ENCODE results near the gene SAFB. TPM values are rescaled to one million over a fixed set of nuclear protein-coding genes. Genes with fewer than 3 reads are reported as not detected.

Gene SAFB
- total RNA-seq, 3 donors from 2014 or later: 169 to 191 (median 186) TPM

DNA sequence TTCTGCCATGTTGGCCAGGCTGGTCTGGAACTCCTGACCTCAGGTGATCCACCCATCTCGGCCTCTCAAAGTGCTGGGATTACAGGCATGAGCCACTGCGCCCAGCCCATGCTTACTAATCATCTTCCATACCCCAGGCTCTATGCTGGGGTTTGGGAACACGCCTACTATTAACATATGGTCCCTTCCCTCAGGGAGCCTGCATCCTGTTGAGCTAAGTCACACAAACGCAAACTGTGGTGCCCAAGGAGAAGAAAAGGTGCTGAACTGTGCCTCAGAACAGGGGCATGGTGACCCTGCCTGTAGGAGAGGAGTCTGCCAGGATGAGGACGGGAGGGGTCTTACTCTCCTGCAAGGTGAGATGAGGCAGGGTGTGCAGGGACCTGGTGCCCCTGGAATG lies 51.8 kb downstream of the SAFB start:
- H3K27me3 Mint-ChIP-seq (ENCODE audit: low read depth): no peaks in the 10 kb centered on the region
- H3K4me1 Mint-ChIP-seq (ENCODE audit: low read depth): peaks cover 6% of the 10 kb centered on the region
- peaks cover 4% of the 10 kb centered on the region for H3K36me3 Mint-ChIP-seq (ENCODE audit: insufficient read depth)
- no peak overlapping the region for H3K4me3 Mint-ChIP-seq
- no peaks in the 10 kb centered on the region for H3K9me3 Mint-ChIP-seq
- DNase-seq (no peak), ATAC-seq (no peak)

DNA sequence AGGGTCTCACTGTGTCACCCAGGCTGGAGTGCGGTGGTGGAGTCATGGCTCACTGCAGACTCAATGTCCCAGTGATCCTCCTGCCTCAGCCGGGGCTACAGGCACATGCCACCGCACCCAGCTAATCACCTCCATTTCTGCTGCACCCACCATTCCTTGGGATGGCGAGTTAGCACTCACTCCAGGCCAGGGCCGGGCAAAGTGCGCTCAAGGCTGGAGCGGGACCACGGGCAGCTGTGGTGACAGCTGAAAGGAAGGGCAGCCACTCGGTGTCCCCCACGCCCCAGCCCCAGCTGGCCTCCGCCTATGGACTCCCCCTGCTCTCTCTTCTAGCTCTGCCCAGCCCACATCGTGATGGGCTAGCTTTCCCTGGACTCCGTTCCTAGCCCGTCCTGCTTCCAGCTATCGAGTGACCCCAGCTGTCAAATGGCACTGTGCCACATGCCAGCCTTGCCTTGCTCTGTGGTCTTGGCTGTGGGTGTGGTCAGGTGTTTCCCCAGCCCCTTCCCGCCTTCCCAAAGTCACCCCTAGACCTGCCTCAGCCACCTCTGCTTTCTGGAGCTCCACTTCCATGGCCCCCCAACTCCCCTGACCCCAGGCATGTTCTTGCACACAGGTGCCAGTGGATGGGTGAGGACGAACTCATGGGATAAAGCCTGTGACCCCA lies 53.4 kb downstream of the SAFB start:
- ATAC-seq (no peak), DNase-seq (no peak)
- Mint-ChIP-seq H3K4me1 (ENCODE audit: low read depth) (peaks cover 10% of the 10 kb centered on the region), H3K4me3 (no peak overlapping the region), H3K36me3 (ENCODE audit: insufficient read depth) (peaks cover 4% of the 10 kb centered on the region), H3K9me3 (no peaks in the 10 kb centered on the region), H3K27me3 (ENCODE audit: low read depth) (no peaks in the 10 kb centered on the region)

DNA sequence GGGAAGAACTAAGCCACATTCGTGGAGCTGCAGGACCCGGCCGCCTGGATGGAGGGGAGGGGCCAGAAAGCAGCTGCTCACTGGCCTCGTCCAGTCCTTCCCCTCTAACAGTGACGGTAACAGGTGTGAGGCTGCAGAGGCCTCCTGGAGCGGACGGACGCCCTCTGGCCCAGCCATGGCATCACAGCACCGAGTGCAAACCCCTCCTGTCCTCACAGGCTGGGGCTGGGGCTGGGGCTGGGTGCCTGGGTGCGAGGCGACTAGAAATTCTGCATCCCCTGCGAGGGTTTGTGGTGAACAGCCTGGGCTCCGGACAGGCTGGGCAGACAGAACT lies 53.9 kb downstream of the SAFB start:
- no peak for ATAC-seq
- H3K9me3 Mint-ChIP-seq: no peaks in the 10 kb centered on the region
- no peak overlapping the region for H3K4me3 Mint-ChIP-seq
- peaks cover 15% of the 10 kb centered on the region for H3K4me1 Mint-ChIP-seq (ENCODE audit: low read depth)
- H3K27me3 Mint-ChIP-seq (ENCODE audit: low read depth): no peaks in the 10 kb centered on the region
- H3K36me3 Mint-ChIP-seq (ENCODE audit: insufficient read depth): peaks cover 4% of the 10 kb centered on the region
- no peak for DNase-seq

DNA sequence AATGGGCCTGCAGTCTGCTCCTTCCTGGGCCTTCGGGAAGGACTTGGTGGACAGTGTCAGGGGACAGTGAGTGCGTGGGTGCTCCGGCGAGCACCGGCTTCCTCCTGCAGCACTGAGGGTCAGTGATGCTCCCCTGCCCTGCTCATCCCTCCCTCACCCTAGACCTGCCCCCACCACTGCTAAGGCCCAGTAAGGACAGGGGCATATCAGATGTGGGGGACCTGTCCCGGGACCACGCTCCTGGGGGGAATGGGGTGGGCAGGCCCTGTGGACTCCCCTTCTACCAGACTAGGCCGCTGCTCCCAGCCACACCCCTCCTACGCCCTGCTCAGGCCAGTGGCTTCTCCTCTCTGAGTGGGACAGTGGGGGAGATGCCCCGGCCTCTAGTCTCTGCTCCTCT lies 54.3 kb downstream of the SAFB start:
- Mint-ChIP-seq H3K27me3 (ENCODE audit: low read depth) (no peaks in the 10 kb centered on the region), H3K9me3 (no peaks in the 10 kb centered on the region), H3K4me3 (no peak overlapping the region), H3K36me3 (ENCODE audit: insufficient read depth) (peaks cover 4% of the 10 kb centered on the region), H3K4me1 (ENCODE audit: low read depth) (peaks cover 19% of the 10 kb centered on the region)
- DNase-seq (no peak), ATAC-seq (no peak)

DNA sequence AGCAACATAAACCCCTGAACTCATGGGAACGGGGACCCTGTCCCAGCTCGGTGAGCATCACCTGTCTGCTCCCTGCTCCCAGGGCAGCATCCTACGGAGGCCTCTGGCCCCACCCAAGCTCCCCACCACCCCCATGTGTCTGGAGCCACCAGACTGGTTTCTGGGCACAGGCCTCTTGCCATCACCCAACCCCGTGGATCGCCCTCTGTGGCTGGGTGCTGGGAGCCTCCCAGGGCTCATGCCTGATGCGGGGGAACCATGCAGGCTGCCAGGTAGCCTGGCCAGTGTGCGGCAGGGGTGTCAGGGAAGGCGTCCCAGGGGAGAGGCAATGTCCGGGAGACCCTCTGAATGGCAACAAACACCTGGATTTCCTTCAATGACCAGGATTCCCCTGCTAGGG lies 54.7 kb downstream of the SAFB start:
- ATAC-seq: no peak
- no peak overlapping the region for H3K4me3 Mint-ChIP-seq

GRCh38 chr19:5678071-5678718 lies 55.3 kb downstream of the SAFB start:
- Mint-ChIP-seq H3K4me3 (no peak overlapping the region), H3K36me3 (ENCODE audit: insufficient read depth) (peaks cover 4% of the 10 kb centered on the region), H3K9me3 (no peaks in the 10 kb centered on the region), H3K27me3 (ENCODE audit: low read depth) (no peaks in the 10 kb centered on the region), H3K4me1 (ENCODE audit: low read depth) (peaks cover 23% of the 10 kb centered on the region)
- ATAC-seq: no peak
- DNase-seq: no peak

More for the DNA sequence above, 54.7 kb downstream of the SAFB start:
- Mint-ChIP-seq H3K4me1 (ENCODE audit: low read depth) (peaks cover 22% of the 10 kb centered on the region), H3K36me3 (ENCODE audit: insufficient read depth) (peaks cover 4% of the 10 kb centered on the region), H3K9me3 (no peaks in the 10 kb centered on the region), H3K27me3 (ENCODE audit: low read depth) (no peaks in the 10 kb centered on the region)
- DNase-seq: no peak

- H3K9me3 Mint-ChIP-seq: no peaks in the 10 kb centered on the region
- H3K27me3 Mint-ChIP-seq (ENCODE audit: low read depth): no peaks in the 10 kb centered on the region
- no peak for DNase-seq
- H3K4me3 Mint-ChIP-seq: peak overlapping the region; percentile 98
- ATAC-seq: no peak
- H3K4me1 Mint-ChIP-seq (ENCODE audit: low read depth): peaks cover 25% of the 10 kb centered on the region
- H3K36me3 Mint-ChIP-seq (ENCODE audit: insufficient read depth): peaks cover 4% of the 10 kb centered on the region
Measured at GRCh38 chr19:5679289-5680083, 56.6 kb downstream of the SAFB start.

DNA sequence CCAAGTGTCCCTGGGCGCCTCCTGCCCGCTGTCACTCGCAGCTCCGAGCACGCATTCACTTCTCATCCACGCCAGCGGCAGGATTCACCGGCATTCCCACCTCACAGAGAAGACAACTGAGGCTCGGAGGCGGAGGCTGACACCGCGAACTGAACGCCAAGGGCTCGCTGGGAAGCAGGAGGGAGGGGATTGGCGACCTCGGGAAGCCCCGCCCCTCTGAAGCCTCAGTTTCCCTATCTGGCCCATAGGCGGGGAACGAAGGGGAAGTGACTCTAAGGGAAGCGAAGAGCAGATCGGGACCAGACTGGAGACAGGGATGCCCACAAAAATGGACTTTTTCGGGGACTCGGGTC lies 57.2 kb downstream of the SAFB start:
- Mint-ChIP-seq H3K27me3 (ENCODE audit: low read depth) (no peaks in the 10 kb centered on the region), H3K4me3 (peak overlapping the region; percentile 98), H3K9me3 (no peaks in the 10 kb centered on the region), H3K36me3 (ENCODE audit: insufficient read depth) (peaks cover 4% of the 10 kb centered on the region), H3K4me1 (ENCODE audit: low read depth) (peaks cover 25% of the 10 kb centered on the region)
- DNase-seq (no peak), ATAC-seq (peak; percentile 1)

GRCh38 chr19:5680437-5681368 lies 57.8 kb downstream of the SAFB start, which contains the start of the genes HSD11B1L and MICOS13:
HSD11B1L (plus strand) TSS chr19:5681027; CDS start chr19:5684833, 3,806 bp downstream.
MICOS13 (minus strand) TSS chr19:5680516; CDS start chr19:5680486, 30 bp downstream.
- ATAC-seq: peak; percentile 96 to 97
- no peaks in the 10 kb centered on the region for H3K9me3 Mint-ChIP-seq
- peaks cover 4% of the 10 kb centered on the region for H3K36me3 Mint-ChIP-seq (ENCODE audit: insufficient read depth)
- no peaks in the 10 kb centered on the region for H3K27me3 Mint-ChIP-seq (ENCODE audit: low read depth)
- peak within 1 kb of the TSS; percentile 98 for H3K4me3 Mint-ChIP-seq
- DNase-seq: peak; percentile 95
- peaks cover 25% of the 10 kb centered on the region for H3K4me1 Mint-ChIP-seq (ENCODE audit: low read depth)

- Mint-ChIP-seq H3K9me3 (no peaks in the 10 kb centered on the region), H3K4me1 (ENCODE audit: low read depth) (peaks cover 27% of the 10 kb centered on the region), H3K4me3 (peak overlapping the region; percentile 77), H3K36me3 (ENCODE audit: insufficient read depth) (peaks cover 4% of the 10 kb centered on the region), H3K27me3 (ENCODE audit: low read depth) (no peaks in the 10 kb centered on the region)
- no peak for DNase-seq
- ATAC-seq: no peak
Measured at GRCh38 chr19:5681391-5682106, 58.7 kb downstream of the SAFB start.

DNA sequence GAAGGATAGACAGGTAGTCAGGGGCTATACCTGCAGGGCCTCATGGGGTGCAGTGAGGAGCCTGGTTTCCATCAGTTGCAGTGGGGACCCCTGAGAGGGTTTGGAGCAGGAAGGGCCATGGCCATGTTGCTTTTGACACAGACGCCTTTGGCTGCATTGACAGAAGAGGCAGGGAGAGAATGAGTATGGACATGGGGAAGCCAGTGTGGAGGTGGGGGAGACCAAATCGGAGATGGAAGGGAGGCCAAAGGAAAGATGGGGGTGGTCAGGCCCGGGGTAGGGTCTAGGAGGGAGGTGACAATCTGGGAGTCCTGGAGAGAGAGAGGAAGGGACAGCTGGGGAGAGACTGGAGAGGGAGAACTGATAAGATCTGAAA lies 59.2 kb downstream of the SAFB start:
- peaks cover 27% of the 10 kb centered on the region for H3K4me1 Mint-ChIP-seq (ENCODE audit: low read depth)
- H3K4me3 Mint-ChIP-seq: peak overlapping the region; percentile 77
- H3K27me3 Mint-ChIP-seq (ENCODE audit: low read depth): no peaks in the 10 kb centered on the region
- peaks cover 4% of the 10 kb centered on the region for H3K36me3 Mint-ChIP-seq (ENCODE audit: insufficient read depth)
- H3K9me3 Mint-ChIP-seq: no peaks in the 10 kb centered on the region
- DNase-seq (no peak), ATAC-seq (no peak)

DNA sequence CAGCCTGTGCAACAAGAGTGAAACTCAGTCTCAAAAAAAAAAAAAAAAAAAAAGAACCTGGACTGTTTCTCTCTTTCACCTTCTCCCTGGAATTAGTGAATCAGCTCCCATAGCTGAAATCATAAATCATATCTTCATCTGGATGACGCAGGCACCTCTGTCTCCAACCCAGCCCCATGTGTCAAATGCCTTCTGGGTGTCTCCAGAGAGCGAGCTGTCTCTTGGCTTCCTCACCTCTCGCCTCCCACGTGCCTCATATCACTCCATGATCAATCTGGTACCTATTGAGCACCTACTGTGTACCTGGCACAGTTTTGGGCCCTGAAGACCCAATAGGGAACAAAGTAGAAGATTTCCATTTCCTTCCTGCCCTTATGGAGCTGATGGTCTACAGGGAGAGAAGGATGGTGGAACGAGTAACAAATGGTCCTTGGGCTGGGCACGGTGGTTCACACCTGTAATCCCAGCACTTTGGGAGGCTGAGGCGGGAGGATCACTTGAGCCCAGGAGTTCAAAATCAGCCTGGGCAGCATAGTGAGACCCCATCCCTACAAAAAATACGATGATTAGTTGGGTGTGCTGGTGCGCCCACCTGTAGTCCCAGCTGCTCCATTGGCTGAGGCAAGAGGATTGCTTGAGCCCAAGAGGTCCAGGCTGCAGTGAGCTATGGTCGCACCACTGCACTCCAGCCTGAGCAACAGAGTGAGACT lies 60.4 kb downstream of the SAFB start:
- H3K4me3 Mint-ChIP-seq: no peak overlapping the region
- peaks cover 30% of the 10 kb centered on the region for H3K4me1 Mint-ChIP-seq (ENCODE audit: low read depth)
- no peaks in the 10 kb centered on the region for H3K9me3 Mint-ChIP-seq

More for the DNA sequence above, 60.4 kb downstream of the SAFB start:
- peaks cover 4% of the 10 kb centered on the region for H3K36me3 Mint-ChIP-seq (ENCODE audit: insufficient read depth)
- ATAC-seq (no peak), DNase-seq (no peak)
- no peaks in the 10 kb centered on the region for H3K27me3 Mint-ChIP-seq (ENCODE audit: low read depth)
